Measurements from ENCODE around the gene SPTAN1. TPM values are rescaled to one million over a fixed set of nuclear protein-coding genes. Genes with fewer than 3 reads are reported as not detected.

Gene SPTAN1
- total RNA-seq, 2 donors from 2014 or later, result 119 to 248 TPM

GRCh38 chr9:128633601-128634000, 81.2 kb downstream of the SPTAN1 start:
- Histone ChIP-seq H3K4me3 (no peak overlapping the region), H3K27me3 (no peaks in the 10 kb centered on the region), H3K27ac (peak overlapping the region in 1 of 4 donors; percentile 97), H3K4me1 (peaks cover 33% of the 10 kb centered on the region), H3K9me3 (no peaks in the 10 kb centered on the region), H3K36me3 (replicated peaks in 1 of 2; ENCODE audit: insufficient read depth in 1 of 2, low read depth in 2 of 2) (peaks cover 0 to 20% of the 10 kb centered on the region in 2 donors)
- no peak for TF ChIP-seq CTCF (IDR thresholded peaks at IDR 0.05)
- TF ChIP-seq POLR2A (IDR thresholded peaks at IDR 0.05), result no peak
- intact Hi-C loops (cut with DNase I), result no loop called here
- DNase-seq (no peak), ATAC-seq (no peak)
- 91 to 93% methylated on average over 11 of the region's 11 CpGs for WGBS, 2 donors

DNA sequence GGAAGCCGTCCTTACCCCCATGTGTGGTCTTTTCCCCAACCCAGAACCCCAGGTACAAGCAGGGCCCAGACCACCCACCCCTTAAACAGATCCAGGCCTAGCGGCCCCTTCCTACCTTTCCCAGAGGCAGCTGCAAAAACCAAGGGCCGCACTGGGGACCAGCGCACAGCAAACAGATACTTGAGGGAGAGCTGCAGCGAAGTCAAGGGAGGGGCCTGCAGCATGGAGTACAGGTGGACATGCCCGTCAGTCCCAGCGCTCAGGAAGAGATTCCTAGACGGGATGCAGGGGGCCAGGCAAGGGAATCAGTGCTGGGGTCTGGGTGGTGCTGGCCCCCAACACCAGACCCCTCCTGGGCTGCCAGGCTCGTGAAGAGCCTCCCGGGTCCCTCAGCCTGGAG, 81.7 kb downstream of the SPTAN1 start:
- H3K4me3 ChIP-seq, result no peak overlapping the region
- H3K27me3 ChIP-seq, result no peaks in the 10 kb centered on the region
- no peak for DNase-seq

GRCh38 chr9:128634651-128635262, 82.4 kb downstream of the SPTAN1 start:
- intact Hi-C loops (cut with DNase I), result no loop called here
- WGBS, 2 donors, result 32% methylated on average over 5 to 26 of the region's 26 CpGs
- no peak for DNase-seq
- no peak for ATAC-seq
- Histone ChIP-seq H3K4me3 (no peak overlapping the region), H3K4me1 (peaks cover 33% of the 10 kb centered on the region), H3K27ac (peak overlapping the region; percentile 75 to 99 (median 98)), H3K9me3 (no peaks in the 10 kb centered on the region), H3K36me3 (replicated peaks in 1 of 2; ENCODE audit: insufficient read depth in 1 of 2, low read depth in 2 of 2) (peaks cover 0 to 15% of the 10 kb centered on the region in 2 donors), H3K27me3 (no peaks in the 10 kb centered on the region)
- no peak for TF ChIP-seq CTCF (IDR thresholded peaks at IDR 0.05)
- no peak for TF ChIP-seq POLR2A (IDR thresholded peaks at IDR 0.05)

More for the DNA sequence above, 81.7 kb downstream of the SPTAN1 start:
- Histone ChIP-seq H3K27ac (peak overlapping the region; percentile 75 to 99 (median 98)), H3K4me1 (peaks cover 33% of the 10 kb centered on the region), H3K36me3 (replicated peaks in 1 of 2; ENCODE audit: insufficient read depth in 1 of 2, low read depth in 2 of 2) (peaks cover 0 to 15% of the 10 kb centered on the region in 2 donors), H3K9me3 (no peaks in the 10 kb centered on the region)
- intact Hi-C loops (cut with DNase I), result no loop called here
- no peak for TF ChIP-seq POLR2A (IDR thresholded peaks at IDR 0.05)
- TF ChIP-seq CTCF (IDR thresholded peaks at IDR 0.05), result no peak
- WGBS, 2 donors, result 83 to 100% methylated on average over 2 to 10 of the region's 10 CpGs
- no peak for ATAC-seq

DNA sequence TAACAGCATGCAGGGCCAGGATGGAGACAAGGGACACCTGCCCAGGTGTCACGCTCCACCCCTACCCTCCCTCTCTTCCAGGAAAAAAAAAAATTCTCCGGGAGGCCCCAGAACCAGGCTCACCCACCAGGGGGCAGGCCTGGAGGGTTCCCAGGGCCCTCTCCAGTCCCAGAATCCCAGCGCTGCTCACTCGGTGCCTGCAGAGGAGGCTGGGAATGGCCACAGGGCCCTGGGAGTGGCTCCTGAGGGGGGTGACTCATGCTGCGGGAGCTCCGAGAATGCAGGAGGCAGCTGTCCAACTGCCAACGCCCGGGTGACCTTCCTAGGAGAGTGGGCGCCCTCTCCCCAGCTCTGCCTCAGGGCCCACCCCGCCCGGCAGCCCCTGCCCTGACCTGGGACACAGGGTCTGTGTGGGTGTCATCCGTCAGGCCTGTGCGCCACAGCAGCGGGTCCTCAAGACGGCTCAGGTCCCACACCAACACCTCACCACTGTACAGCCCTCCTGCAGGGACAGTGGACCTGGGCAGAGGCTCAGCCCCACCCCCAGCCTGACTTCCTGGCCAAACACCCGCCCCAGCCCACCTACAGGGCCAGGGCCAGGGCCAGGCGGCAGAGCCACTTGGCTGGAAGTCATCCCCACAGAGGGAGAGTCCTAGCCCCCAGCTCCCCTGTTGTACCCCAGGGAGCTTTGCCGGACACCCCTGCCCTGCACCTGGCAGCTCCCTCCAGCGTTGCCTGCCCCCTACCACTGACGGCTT, 83.1 kb downstream of the SPTAN1 start:
- 15 to 17% methylated on average over 6 to 18 of the region's 20 CpGs for WGBS, 2 donors
- no peaks in the 10 kb centered on the region for H3K9me3 ChIP-seq
- peak overlapping the region; percentile 97 to 99 (median 98) for H3K27ac ChIP-seq
- H3K36me3 ChIP-seq (replicated peaks in 1 of 2; ENCODE audit: insufficient read depth in 1 of 2, low read depth in 2 of 2), result peaks cover 0 to 15% of the 10 kb centered on the region in 2 donors
- peak; percentile 10 to 72 (median 69) for TF ChIP-seq POLR2A (IDR thresholded peaks at IDR 0.05)
- peak; percentile 80 to 95 (median 91) for TF ChIP-seq CTCF (IDR thresholded peaks at IDR 0.05)
- ATAC-seq (peak; percentile 93), DNase-seq (peak; percentile 93 to 98 (median 96))
- intact Hi-C loops (cut with DNase I), result no loop called here
- H3K4me1 ChIP-seq, result peaks cover 33% of the 10 kb centered on the region
- no peak overlapping the region for H3K4me3 ChIP-seq
- no peaks in the 10 kb centered on the region for H3K27me3 ChIP-seq
